CD4-positive, alpha-beta T cell treated with Interferon gamma for 1 hour (primary cell): ENCODE results near the gene CDKN2D.

Source experiments
- DNase-seq: peaks from one replicate; pipeline ENCODE4 v3.0.0-alpha.2; 2020

The CDKN2D gene

DNA sequence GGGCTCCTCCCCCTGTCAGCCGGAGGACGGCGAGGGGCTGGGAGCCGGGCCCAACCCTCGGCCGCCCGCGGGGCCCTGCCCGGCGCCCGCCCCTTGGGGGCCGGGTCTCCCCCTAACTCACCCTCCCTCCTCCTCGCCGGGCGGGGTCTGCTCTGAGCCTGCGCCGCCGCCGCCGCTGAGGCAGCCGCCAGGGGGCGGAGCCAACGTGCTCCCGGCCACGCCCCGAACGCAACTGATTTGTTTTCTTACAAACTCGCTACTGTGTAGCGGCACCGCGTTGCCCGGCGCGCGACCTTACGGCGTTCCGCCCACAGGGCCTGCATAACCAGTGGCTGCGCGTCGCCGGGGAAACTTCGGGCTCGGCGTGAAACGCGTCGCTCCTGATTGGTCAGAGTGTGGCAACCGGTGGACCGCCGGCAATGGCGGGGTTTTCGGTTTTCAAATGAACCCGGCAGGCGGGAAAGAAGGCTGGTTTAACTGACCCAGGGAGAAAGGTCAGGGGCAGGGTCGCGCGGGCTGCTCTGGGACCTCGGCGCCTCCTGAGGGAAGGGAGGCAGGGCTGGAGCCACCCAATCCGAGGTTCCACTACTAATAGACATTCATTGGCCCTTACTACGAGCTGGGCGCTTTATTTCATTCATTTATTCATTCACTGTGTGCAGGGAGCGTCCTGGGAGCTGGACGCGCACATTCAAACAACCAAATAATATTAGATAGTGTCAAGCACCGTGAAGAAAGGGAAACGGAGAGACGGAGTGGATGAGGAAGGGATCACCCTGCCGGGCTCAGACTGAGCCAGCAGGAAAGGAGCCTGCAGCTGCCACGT lies at the start of gene CDKN2D:
Gene CDKN2D (minus strand): TSS at position 154 of the 826 bp plus-strand sequence. CDS start 326 bp downstream, outside the sequence.
- DNase-seq = peak; percentile 100

DNA sequence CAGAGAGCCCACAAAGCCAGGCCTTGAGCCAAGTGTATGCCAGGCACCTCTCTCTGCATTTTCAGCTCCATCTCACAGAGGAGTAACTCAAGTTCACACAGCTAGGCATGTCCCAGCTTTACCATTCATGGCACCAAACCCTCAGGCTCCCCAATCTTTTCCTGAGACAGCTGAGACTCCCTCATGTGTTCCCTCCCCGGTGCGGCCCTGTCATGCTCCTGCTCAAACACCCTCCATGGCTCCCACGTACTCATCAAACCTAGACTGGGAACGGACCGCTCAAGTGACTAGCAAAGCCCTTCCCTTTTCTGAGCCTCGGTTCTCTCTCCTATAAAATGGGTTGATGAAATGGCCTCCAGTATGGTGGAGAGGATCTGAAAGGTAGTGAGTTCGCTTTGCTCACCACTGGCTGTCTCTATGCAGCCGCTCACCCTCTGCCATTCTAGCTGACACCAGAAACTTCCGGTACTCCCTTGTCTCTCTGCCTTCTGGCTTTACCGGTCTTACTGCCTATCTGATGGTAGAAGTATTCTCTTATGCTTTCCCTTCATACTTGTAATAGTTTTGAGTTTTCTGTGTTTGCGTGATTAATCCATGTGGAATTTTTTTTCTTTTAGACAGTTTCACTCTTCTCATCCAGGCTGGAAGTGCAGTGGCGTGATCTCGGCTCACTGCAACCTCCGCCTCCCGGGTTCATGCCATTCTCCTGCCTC lies 48.8 kb upstream of the CDKN2D start:
- DNase-seq = no peak

DNA sequence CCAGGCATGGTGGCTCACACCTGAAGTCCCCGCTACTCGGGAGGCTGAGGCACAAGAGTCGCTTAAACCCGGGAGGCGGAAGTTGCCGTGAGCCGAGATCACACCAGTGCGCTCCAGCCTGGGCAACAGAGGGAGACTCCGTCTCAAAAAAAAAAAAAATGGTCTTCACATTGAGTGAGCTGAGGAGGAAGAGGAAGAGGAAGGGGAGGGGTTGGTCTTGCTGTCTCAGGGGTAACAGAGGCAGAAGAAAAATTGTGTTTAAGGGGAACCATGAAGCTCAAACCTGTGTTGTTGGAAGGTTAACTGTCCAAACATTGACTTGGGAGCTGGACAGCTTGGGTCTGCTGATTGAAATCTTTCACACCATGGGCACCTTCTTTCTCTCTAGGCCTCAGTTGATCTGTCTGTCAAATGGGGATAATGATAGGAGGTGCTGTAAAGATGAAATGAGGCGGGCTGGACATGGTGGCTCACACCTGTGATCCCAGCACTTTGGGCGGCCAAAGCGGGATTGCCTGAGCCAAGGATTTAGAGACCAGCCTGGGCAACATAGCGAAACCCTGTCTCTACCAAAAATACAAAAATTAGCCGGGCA lies 46.7 kb upstream of the CDKN2D start:
- DNase-seq = peak; percentile 14

DNA sequence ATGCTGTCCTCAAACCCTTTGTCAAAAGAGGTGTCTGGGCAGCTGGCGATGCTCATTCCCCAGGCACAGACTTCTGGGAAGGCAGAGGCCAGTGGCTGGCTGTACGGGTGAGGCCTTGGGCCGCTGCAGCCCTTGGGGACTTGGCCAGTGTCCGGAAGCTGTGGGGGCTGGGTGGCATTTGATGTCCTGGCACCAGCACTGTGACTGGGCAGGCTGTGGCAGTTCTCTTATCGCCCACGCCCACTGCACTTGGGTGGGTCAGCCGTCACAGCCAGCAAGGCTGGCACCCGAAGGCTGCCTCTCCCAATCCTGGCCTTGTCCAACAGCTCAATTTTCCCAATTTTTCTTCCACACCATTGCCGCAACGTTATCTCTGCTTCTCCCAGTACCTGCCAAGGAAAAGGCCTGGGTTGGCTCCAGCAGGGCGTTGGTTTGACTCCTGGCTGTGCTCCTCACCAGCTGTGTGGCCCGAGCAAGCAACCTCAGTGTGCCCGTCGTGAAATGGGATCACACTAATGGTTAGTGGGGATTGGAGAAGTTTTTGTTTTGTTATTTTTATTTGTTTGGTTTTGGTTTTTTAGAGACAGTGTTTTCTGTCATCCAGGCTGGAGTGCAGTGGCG lies 43.8 kb upstream of the CDKN2D start:
- DNase-seq = no peak

DNA sequence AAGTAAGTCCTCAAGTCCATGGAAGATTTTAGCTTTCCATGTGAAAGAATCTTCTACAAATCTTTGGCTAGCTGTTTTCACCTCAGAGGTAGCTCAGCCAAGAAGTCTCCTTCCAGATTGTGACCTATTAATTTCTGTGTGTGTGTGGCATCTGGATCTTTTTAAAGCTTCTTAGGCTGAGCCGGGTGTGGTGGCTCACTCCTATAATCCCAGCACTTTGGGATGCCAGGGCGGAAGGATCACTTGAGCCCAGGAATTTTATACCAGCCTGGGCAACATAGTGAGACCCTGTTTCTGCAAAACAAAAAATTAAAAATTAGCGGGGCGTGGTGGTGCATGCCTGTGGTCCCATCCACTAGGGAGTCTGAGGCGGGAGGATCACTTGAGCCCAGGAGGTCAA lies 43.1 kb upstream of the CDKN2D start:
- DNase-seq = no peak

DNA sequence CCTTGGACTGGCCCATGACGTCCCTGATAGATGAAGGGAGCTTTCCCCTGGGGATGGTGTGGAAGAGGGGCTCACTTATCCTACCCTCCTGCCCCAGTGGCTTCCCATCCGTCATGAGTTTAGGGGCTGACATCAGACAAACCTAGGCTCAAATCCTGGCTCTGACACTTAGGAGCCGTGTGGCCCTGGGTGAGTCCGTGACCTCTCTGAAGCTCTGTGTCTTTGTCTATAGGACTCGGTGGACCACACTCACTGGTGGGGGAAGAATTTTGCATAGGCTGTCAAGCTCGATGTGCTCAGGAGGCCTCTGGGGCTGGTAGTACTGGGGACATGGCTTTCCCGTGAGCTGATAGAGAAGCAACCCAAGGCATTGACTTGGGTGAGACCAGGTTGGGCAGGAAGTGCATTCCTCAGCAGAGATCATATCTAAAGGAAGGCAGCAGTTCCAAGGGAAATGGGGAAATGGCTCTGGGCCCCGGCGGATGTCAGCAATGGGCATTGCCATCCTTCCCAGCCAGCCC lies 35.7 kb upstream of the CDKN2D start:
- peak; percentile 49 for DNase-seq

GRCh38 chr19:10603873-10604459 lies 35.2 kb upstream of the CDKN2D start:
- DNase-seq = peak; percentile 72

GRCh38 chr19:10603084-10603872 lies 34.5 kb upstream of the CDKN2D start:
- DNase-seq = peak; percentile 93

DNA sequence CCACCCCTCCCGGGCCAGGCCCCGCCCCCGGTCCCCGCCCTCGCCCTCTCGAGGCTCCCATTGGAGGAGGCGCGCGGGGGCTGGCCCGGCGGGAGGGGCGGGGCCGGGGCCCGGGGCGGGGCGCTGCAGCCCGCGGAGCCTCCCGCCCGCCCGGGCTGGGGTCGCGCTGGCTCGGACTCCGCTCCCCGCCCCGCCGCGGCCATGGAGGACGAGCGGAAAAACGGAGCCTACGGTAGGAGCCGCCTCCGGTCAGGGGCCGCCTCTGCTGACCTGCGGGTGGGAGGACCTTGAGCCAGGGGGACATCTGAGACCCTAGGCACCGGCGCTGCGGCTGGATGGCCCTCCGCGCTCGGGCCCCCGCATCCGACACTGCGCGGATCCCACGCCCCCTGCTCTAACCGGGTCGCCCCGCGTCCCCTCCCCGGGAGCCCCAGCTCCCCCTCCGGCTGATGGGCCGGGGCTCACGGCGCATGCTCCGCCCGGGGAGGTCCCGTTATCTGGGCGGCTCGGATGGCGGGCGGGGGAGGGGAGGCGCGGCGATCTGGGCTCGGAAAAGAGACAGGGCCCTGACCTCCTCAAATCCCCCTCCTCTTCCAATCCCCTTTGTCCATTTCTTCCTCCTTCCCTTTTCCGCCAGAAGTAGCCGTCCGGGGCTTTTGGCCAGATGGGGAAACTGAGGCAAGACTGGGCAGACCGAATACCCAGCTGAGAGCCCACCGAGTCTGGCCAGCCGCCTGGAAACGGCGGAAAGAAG lies 33.7 kb upstream of the CDKN2D start:
- peak; percentile 84 for DNase-seq

GRCh38 chr19:10601999-10602329 lies 33.2 kb upstream of the CDKN2D start:
- no peak for DNase-seq

DNA sequence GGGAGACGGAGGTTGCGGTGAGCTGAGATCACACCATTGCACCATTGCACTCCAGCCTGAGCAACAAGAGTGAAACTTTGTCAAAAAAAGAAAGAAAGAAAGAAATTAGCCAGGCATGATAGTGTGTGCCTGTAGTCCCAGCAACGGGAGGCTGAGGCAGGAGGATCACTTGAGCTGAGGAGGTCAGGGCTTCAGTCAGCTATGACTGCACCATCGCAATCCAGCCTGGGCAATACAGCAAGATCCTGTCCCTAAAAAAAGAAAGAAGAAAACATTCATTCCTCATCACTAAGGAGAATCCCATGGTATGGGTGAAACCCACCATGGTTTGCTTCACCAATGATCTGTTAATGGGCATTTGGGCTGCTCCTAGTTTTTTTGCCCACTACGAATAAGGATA lies 31.4 kb upstream of the CDKN2D start:
- DNase-seq = no peak

DNA sequence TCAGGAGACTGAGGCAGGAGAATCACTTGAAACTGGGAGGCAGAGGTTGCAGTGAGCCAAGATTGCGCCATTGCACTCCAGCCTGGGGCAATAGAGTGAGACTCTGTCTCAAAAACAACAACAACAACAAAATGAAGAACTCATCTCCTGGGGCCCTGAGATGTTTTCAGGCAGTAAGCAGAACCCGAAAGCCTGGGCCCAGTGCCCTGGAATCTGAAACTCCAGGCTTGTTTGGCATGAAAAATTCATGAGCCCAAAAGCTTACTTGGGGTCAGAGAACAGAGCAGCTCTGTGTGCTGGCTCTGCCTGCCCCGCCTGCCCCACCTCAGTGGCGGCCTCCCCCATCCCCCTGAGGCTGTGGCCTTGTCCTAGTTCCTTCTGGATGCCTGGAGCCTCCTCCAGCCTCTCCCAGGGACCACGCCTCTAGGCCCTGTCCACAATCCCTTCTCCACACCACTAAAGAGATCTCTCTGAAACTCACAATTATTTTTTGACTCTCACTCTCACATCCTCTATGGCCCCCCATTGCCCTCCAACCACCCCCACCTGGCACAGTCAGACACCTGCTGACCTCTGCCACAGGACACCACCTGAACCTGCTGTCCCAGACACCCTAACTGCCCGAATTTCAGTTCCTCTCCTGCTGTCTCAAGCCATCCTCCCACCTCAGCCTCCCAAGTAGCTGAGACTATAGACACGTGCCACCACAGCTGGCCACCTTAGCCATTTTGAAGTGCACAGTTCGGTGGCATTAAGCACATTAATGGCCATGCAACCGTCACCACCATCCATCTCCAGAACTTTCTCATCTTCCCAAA lies 25.2 kb upstream of the CDKN2D start:
- DNase-seq = no peak

- no peak for DNase-seq
Observed at GRCh38 chr19:10593148-10593547, 24.4 kb upstream of the CDKN2D start.

DNA sequence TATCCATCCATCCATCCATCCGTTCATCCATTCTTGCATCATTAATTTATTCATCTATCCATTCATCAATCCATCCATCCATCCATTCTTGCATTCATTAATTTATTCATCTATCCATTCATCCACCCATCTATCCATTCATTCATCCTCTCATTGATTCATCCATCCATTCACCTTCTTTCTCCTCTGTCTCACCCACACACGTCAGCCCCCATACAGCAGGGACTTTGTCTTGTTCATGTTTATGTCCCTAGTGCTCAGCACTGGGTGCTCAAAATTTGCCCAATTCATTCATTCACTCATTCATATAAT lies 19.0 kb upstream of the CDKN2D start:
- no peak for DNase-seq

DNA sequence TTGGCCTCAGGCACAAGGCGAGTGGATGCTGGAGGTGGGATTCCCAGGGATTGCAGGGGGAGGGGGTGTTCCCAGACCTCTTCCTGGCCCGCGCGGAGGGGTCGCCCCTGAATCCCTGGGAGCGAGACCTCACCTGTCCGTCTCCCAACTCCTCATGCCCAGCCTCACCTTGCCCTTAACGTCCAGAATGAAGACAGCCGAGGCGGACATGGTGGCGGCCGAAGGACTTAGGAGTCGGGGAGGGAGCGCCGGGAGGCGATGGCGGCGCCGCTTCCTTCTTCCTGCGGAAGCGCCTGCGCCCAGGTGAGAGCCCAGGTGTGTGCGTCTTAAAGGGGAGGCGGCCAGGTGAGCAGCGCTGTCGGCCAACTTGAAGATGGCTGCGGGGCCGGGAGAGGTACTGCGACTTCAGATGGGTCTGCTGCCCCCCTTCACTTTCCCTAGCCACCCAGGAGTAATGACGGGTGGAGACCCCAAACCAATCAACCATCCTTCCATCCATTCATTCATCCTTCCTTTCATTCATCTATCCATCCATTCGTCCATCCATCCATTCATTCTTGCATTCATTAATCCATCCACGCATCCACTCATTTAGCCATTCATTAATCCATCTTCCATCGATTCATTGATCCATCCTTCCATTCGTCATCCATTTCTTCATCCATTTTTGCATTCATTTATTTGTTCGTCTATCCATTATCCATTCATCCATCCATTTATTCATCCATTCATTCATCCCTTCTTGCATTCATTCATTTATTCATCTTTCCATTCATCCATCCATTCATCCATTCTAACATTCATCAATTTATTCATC lies 18.5 kb upstream of the CDKN2D start, which contains the start of gene AP1M2:
Gene AP1M2 (minus strand): TSS at position 291 of the 817 bp plus-strand sequence. CDS start 81 bp downstream, at position 210.
- DNase-seq = no peak

GRCh38 chr19:10586396-10586795 lies 17.6 kb upstream of the CDKN2D start:
- DNase-seq = no peak

DNA sequence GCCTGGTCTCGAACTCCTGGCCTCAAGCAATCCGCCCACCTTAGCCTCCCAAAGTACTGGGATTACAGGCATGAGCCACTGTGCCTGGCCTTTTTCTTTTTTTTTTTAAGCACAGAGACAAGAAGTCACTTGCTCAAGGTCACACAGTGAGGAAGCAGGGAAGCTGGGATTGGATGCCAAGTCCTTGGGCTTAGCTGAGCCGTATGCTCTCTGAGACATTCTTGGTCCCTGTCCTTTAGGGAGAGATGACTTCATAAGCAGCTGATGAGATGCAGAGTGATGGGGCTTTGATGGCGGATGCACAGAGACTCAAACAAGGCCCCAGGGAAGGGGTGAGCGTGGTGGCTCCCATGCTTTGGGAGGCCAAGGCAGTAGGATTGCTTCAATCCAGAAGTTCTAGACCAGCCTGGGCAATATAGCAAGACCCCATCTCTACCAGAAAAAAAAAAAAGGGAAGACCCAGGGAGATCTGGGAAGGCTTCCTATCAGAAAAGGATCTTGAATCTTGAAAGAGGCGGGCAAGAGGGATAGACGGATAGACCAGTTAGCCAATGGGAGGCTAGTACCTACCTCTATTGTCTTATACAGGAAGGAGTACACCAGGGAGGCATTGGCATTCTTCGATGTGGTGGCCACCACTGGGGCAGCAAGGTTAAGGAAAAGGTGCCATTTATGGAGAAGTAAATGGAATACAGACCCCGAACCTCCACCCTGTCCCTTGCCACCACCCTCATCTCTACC lies 14.4 kb upstream of the CDKN2D start:
- DNase-seq = no peak

- no peak for DNase-seq
Observed at GRCh38 chr19:10582091-10582490, 13.3 kb upstream of the CDKN2D start.
